Heart left ventricle (tissue), 16 donors: ENCODE results near the gene ASCC3. TPM values are rescaled to one million over a fixed set of nuclear protein-coding genes. Genes with fewer than 3 reads are reported as not detected.

ENCODE experiments used
- ATAC-seq, 4 donors: fragments of 200-7000 bp; cut with Tn5 transposase; one replicate each; pipeline ENCODE4 v1.9.1; 2020 to 2022; ENCODE audit warnings: moderate library complexity in 4 of 4, mild to moderate bottlenecking in 3 of 4, moderate number of reproducible peaks in 1 of 4
- DNase-seq, 5 donors: peaks; one replicate each; pipeline ENCODE4 v3.0.0-alpha.2; 2020
- H3K27ac ChIP-seq, 12 donors: fragments of 200-600 bp; sonication (generic) in 4 of 12; one replicate each; pipeline versions ENCODE4 v1.5.0 to v1.8.0; 2016 to 2022; ENCODE audit warnings: mild to moderate bottlenecking in 2 of 12
- H3K27me3 ChIP-seq, 9 donors: fragments of 200-600 bp; sonication (generic) in 2 of 9; one replicate each; pipeline versions ENCODE4 v1.5.1 to v1.8.0; 2016 to 2022; ENCODE audit warnings: mild to moderate bottlenecking in 3 of 9
- H3K36me3 ChIP-seq, 9 donors: fragments of 200-600 bp; sonication (generic) in 2 of 9; one replicate each; pipeline versions ENCODE4 v1.5.0 to v1.8.0; 2018 to 2022; ENCODE audit warnings: mild to moderate bottlenecking in 2 of 9
- H3K4me1 ChIP-seq, 12 donors: fragments of 200-600 bp; sonication (generic) in 4 of 12; one replicate each; pipeline versions ENCODE4 v1.5.0 to v1.8.0; 2016 to 2022; ENCODE audit warnings: mild to moderate bottlenecking in 3 of 12
- H3K4me3 ChIP-seq, 12 donors: fragments of 200-600 bp; sonication (generic) in 4 of 12; one replicate each; pipeline versions ENCODE4 v1.5.0 to v1.8.0; 2017 to 2022; ENCODE audit warnings: mild to moderate bottlenecking in 9 of 12, moderate library complexity in 4 of 12
- H3K9me3 ChIP-seq, 12 donors: fragments of 200-600 bp; sonication (generic) in 4 of 12; one replicate each; pipeline versions ENCODE4 v1.5.0 to v1.8.0; 2016 to 2022; ENCODE audit warnings: mild to moderate bottlenecking in 1 of 12
- POLR2A ChIP-seq, 2 donors: fragments of 450-650 bp; IDR thresholded peaks; one replicate each; pipeline ENCODE4 v1.6.1; 2017; ENCODE audit warnings: antibody characterized with exemption in 2 of 2, mild to moderate bottlenecking in 2 of 2, moderate library complexity in 2 of 2
- WGBS, 4 donors: extraction: QIAGEN DNeasy Blood & Tissue Kit in 2 of 4; methylation state at CpG; one replicate each; pipeline versions ENCODE4 v1.1.5 to v1.1.7; 2013 to 2018; 5-methylcytosine and 5-hydroxymethylcytosine counted together
- intact Hi-C, 10 donors: fragments of 100-400 bp; cut with DNase I; formaldehyde crosslinking; loops; one replicate each; pipeline versions ENCODE4 v1.11.1 to v1.14.2; 2022
- polyA plus RNA-seq, 2 donors: library from polyadenylated mRNA; stranded (reverse); fragments of 200-250 nt; gene quantifications; one replicate each; pipeline ENCODE4 v1.2.3, GENCODE V29; 2013
- total RNA-seq, 9 donors: library from RNA; depleted of rRNA in 2 of 9; stranded (reverse); fragments of >200 nt in 2 of 9; fragmentation: NEBNext Ultra II Directional in 3 of 9; extraction: Animal tissue kit (Norgen Biotek cat#: 25700) in 3 of 9; gene quantifications; one replicate each; pipeline versions ENCODE4 v1.1.0 to v1.2.4, GENCODE V29; 2016 to 2023
- TF ChIP-seq, protein P1 (sequence below), 12 donors: fragments of 200-600 bp; sonication (generic) in 4 of 12; IDR thresholded peaks; one replicate each; pipeline versions ENCODE4 v1.5.0 to v1.8.0; 2018 to 2022; ENCODE audit warnings: antibody characterized with exemption in 12 of 12, mild to moderate bottlenecking in 5 of 12
- donor health status: ischemic (EF 13 %, LVEDD 7.1; RV severe dilation, severe dysfunction).
- donor health status: healthy with polysubstance abuse.
- donor health status: DM: no; HTN: yes; CAD: no.
- donor health status: DM: no; HTN: no; CAD: no.
- donor health status: ischemic (EF 25% LVEDD 6.9; RV normal size, moderate dysfunction).
- donor health status: ischemic (EF 25% LVEDD 5.7; RV mildly dilated, moderate dysfunction).
- donor health status: healthy.
- donor health status: DM: yes; HTN: yes; CAD: no.
- donor health status: ischemic (EF 35%, LVEDD 5.7; RV mildly dilated, moderate dysfunction).
- donor health status: nonischemic (EF 11% LVEDD 7.7; RV severe dilation, severe dysfunction).
- donor health status: DM: yes; HTN: yes; CAD: no.
- donor health status: PGD.
- donor health status: ischemic (EF 29% LVEDD 5.4; RV normal size, mild dysfunction).
- donor health status: nonischemic (EF 23%, LVEDD 6.1; RV moderate dilation, normal function).

The ASCC3 gene
- total and polyA plus RNA-seq, 11 donors = 3.4 to 29.2 (median 15.0) TPM

DNA sequence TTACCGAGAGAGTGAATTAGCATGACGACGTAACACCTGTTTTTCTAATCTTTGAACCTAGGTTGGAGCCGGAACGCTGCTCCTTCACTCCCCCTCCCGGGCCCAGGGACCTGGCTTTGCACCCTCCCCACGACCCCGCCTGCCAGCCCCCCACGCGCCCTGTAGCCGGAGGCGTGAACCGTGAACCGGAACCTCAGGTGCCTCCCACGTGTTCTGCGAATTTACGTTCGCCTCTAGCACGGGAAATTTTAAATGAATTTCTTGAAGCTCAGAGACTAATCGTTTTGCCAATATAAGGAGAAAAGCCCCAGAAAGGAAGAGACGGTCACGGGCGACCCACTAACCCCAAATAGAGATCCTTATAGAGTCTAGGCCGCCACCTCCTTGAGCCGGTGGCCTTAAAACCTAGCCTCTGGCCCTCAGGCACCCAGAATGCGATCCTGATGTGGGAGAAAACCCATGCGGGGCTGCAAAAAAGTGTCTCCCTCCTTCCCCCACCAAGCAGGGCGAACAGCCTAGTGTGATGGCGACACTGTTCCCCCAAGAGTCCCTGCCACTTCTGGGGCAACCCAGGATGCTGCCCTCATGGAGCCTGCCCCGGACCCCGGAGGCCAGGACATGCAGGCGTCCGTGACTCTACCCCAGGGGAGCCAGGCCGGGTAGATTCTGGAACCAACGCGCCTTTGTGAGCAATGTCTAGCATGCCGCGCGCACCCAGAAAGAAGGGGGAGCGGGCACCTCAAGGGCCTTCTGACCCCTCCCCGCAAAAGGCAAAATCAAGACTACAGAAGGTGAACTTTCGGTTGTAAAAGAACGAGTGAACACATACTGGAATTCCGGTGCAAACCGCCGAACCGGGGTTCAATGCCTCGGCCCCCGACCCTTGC is 413.8 kb downstream of the ASCC3 start:
- H3K9me3 ChIP-seq = no peaks in the 10 kb centered on the region
- H3K4me1 ChIP-seq = peaks cover 0 to 32% (median 6%) of the 10 kb centered on the region in 12 donors
- WGBS, 4 donors = 5 to 8% (median 7%) methylated on average over 45 to 49 of the region's 49 CpGs
- peaks cover 65 to 100% (median 93%) of the 10 kb centered on the region in 9 donors for H3K27me3 ChIP-seq
- intact Hi-C loops = no loop called here
- TF ChIP-seq POLR2A (IDR thresholded peaks at IDR 0.05) = no peak
- TF ChIP-seq, protein P1, sequence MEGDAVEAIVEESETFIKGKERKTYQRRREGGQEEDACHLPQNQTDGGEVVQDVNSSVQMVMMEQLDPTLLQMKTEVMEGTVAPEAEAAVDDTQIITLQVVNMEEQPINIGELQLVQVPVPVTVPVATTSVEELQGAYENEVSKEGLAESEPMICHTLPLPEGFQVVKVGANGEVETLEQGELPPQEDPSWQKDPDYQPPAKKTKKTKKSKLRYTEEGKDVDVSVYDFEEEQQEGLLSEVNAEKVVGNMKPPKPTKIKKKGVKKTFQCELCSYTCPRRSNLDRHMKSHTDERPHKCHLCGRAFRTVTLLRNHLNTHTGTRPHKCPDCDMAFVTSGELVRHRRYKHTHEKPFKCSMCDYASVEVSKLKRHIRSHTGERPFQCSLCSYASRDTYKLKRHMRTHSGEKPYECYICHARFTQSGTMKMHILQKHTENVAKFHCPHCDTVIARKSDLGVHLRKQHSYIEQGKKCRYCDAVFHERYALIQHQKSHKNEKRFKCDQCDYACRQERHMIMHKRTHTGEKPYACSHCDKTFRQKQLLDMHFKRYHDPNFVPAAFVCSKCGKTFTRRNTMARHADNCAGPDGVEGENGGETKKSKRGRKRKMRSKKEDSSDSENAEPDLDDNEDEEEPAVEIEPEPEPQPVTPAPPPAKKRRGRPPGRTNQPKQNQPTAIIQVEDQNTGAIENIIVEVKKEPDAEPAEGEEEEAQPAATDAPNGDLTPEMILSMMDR (IDR thresholded peaks at IDR 0.05) = no peak
- no peak overlapping the region for H3K27ac ChIP-seq
- ATAC-seq = no peak
- H3K4me3 ChIP-seq = no peak overlapping the region
- no peak for DNase-seq
- no peaks in the 10 kb centered on the region for H3K36me3 ChIP-seq

DNA sequence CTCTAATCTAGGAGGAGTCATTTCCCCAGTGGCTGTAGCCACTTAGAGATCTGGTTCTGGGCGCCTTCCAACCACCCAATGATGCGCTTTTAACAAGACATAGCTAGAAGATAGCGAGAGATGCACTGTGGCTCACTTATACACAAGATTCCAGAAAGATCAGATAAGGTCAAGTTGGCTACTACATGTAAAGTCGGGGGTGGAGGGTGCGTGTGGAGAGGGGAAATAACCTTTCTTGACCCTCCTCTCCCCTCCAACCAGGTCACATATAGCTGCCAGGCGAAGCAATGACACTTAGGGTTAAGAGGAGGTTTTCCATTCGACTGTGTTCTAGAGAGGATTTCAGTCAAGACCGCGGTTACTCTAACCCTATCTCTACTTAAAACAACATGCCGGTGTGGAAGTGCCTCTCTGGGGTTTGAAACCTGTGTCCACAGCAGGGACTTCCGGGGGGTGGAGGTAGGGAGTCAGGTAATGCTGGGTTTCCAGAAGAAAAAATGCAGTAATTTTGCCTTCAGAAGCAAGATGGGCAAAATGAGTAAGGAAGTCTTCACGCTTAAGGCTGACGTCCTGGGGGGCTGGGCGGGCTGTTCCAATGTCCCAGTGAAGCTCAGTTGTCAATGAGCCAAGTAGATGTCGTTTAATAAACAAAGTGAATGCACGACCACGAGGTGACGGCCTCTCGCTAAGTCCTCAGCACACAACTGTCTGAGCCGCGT is 414.6 kb downstream of the ASCC3 start:
- 3 to 6% (median 5%) methylated on average over 17 to 21 of the region's 21 CpGs for whole genome bisulfite sequencing, 4 donors
- intact Hi-C loops = no loop called here
- no peak for ATAC-seq

DNA sequence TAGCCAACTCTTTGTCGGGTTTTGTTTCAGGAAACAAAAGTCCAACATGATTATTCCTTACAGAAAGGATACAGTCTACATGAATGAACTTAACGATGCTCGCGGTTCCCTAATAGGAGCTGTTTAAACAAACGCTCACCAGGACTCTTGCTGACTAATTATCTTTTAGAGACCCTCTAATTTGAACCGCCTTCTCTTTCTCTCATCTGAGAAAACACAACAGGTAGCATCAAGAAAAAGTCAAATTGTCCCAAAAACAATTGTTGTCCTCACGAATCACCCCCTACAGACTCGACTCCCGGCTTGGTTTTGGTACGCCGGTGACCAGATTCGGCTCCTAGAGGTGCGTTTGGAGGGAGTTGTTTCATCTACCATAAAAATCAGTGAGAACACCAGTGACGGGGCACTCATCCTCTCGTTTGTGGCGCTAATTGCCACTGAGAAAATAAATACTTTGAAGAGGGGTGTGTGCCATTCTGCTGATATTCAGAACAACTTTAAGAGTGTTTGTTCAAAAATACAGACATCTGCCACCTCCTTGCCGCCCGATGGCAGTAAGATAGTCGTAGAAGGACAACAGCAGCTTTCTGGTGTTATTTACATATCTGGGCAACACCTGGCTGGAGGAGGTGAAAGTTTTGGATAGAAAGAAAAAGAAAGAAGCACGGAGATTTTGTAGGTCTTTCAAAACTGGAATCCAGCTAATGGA is 415.3 kb downstream of the ASCC3 start:
- WGBS, 4 donors = 7 to 10% (median 7%) methylated on average over 20 of the region's 20 CpGs
- intact Hi-C loops = no loop called here
- TF ChIP-seq, protein P1 (IDR thresholded peaks at IDR 0.05) = no peak
- TF ChIP-seq POLR2A (IDR thresholded peaks at IDR 0.05) = no peak
- no peaks in the 10 kb centered on the region for H3K36me3 ChIP-seq
- no peak overlapping the region for H3K27ac ChIP-seq
- peaks cover 0 to 38% (median 10%) of the 10 kb centered on the region in 12 donors for H3K4me1 ChIP-seq
- no peak for ATAC-seq
- no peaks in the 10 kb centered on the region for H3K9me3 ChIP-seq
- H3K4me3 ChIP-seq = no peak overlapping the region
- peaks cover 67 to 100% (median 100%) of the 10 kb centered on the region in 9 donors for H3K27me3 ChIP-seq
- no peak for DNase-seq

More for the DNA sequence above, 414.6 kb downstream of the ASCC3 start:
- Histone ChIP-seq H3K27me3 (peaks cover 63 to 100% (median 99%) of the 10 kb centered on the region in 9 donors), H3K4me3 (no peak overlapping the region), H3K27ac (no peak overlapping the region), H3K9me3 (no peaks in the 10 kb centered on the region), H3K36me3 (no peaks in the 10 kb centered on the region), H3K4me1 (peaks cover 0 to 32% (median 6%) of the 10 kb centered on the region in 12 donors)
- TF ChIP-seq, protein P1 (IDR thresholded peaks at IDR 0.05) = no peak
- TF ChIP-seq POLR2A (IDR thresholded peaks at IDR 0.05) = no peak
- DNase-seq = no peak
